GM18909 (cell line): ENCODE measurements around the gene COG7.
"Not testable (repeated sequence)": the region's sequence is repeated elsewhere in the genome, so short reads cannot be mapped to it uniquely, and the experiment has no call there.

ENCODE experiments used
- ATAC-seq: cut with Tn5 transposase; IDR thresholded peaks from one replicate; pipeline ENCODE4 v1.9.1; 2021; ENCODE audit warnings: mild to moderate bottlenecking; ENCODE audit not compliant: unreplicated experiment, poor library complexity

Gene COG7

DNA sequence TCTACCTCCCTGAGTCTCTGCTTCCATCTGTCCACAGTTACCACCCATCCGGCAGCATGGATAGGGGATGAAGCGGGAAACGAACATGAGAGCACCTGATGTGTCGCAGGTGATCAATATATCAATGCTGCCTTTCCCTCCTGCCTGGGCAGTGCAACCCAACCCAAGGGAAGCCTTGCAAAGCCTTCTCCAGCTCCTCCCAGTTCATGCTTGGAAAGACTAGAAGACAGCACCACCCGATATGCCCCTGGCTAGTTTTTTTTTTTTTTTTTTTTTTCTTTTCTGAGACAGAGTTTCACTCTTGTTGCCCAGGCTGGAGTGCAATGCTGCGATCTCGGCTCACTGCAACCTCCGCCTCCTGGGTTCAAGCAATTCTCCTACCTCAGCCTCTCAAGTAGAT lies 63.1 kb downstream of the COG7 start:
- not testable (repeated sequence) for ATAC-seq

DNA sequence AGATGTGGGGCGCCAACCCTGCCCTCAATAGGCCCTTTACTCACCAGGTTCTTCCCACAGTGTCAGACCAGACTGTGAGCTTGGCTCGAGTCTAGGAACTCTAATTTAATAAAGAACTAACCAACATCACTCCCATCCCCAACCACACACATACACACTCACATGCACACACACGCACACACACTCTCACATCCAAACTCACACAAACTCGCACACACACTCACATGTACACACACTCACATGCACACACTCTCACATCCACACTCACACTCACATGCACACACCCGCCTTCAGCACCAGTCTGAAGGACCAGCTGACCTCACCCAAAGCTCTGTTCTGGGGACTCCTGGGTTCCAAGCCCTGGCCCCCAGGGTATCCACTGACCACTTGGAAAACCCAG lies 63.8 kb downstream of the COG7 start:
- no peak for ATAC-seq

DNA sequence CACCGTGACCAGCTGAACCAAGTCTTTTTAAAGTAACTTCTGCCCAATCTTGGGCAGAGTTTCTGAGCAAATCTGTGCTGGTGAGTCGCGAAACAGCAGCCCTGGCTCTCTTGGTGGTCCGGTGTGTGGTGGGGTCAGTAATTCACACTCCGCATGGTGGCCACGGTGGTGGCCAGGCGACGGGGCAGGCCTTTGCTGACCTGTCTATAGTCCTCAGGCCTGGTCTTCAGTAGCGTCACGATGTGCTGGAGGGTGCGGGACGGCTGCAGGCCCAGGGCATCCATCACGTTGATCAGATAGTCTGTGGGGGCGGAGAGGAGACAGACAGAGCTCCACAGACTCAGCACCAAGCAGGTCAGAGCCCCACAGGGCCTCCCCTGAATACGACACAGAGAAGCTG lies 64.2 kb downstream of the COG7 start:
- no peak for ATAC-seq

DNA sequence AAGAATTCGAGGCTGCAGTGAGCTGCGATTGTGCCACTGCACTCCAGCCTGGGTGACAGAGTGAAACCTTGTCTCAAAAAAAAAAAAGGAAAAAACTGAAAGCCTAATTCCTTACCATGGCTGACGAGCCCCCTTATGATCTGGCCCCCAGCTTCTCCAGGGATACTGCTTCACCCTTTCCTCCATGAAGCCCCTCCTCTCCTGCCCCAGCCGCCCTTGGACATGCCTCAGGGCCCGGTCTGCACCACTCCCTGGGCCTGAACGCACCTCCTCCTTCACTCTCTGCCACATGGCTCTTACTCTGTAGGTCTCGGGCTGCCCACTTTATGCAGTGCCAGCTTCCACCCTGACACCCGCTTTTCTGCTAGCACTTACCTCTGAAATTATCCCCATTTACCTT lies 65.3 kb downstream of the COG7 start:
- no peak for ATAC-seq

DNA sequence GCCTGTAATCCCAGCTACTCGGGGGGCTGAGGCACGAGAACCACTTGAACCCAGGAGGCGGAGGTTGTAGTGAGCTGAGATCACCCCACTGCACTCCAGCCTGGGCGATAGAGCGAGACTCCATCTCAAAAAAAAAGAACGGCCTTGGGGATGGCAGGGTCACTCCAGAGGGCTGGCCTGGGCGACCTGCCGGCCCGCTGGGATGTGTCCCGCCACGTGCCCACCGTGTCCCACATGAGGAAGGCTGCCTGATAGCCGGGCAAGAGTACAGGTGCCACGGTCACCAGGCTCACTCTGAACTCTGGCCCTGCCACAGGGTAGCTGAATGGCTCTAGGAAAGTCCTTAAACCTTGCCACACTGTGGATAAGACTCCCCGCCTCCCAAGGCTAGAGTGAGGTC lies 67.5 kb downstream of the COG7 start:
- ATAC-seq = no peak

DNA sequence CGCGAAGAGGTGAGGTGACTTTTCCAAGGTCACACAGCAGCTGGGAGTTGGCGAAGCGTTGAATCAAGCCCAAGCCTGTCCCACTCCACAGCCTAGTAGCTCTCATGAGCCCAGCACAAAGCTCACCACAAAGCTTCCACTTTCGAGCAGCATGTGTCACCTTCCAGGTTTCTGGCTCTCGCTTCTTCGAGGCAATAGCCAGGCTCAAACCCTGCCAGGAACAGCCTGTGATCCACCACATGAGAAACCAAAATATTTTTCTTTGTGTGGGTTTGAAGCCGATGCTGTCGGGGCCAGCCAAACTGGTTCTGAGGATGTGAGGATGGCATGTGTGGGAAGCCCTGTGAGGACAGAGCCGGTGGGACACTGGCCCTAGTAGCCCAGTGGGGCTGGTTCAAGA lies 68.1 kb downstream of the COG7 start:
- no peak for ATAC-seq

DNA sequence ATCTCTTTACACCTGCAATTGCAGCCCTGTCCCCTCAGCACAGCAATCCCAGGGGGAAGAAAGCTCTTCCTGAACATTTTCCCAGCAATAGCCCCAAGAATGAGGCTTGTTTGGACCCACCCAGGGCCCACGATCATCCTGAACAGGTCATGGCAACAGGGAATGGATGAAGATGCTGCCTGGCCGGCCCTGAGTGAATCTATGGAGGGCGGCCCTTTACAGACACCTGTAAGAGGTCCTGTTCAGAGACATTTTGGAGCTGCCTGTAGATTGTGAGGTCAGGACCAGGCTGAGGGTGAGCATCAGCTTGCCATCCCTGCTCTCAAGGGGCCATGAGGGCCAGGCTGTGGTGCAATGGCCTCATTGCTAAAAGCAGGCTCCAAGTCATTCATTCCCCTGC lies 69.1 kb downstream of the COG7 start:
- no peak for ATAC-seq

DNA sequence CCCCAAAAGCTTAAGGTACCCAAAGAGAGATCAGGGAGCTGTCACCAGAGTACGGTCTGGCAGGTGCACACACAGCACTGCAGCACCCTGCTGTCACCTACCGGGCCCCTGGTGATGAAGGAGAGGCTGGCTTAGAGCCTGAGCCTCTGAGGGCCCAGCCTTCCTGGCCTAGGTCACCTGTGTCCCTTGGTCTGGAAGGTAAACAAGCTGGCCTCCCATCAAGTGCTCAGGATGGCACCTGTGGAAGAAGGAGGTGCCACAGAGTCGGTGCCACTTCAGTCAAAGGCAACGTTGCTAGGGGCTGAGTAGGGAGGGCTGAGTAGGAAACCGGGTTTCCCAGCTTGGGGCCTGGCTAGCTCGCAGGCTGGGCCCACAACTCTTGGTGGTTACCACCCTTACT lies 70.7 kb downstream of the COG7 start:
- no peak for ATAC-seq

DNA sequence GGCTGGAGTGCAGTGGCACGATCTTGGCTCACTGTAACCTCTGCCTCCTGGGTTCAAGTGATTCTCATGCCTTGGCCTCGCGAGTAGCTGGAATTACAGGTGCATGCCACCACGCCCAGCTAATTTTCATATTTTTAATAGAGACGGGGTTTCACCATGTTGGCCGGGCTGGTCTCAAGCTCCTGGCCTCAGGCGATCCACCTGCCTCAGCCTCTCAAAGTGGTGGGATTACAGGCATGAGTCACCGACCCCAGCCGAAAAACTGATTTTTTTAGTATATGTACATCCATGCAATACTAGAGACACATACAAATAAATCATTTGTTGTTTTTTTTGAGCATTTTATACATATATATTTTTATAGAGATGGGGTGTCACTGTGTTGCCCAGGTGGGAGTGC lies 71.3 kb downstream of the COG7 start:
- not testable (repeated sequence) for ATAC-seq

DNA sequence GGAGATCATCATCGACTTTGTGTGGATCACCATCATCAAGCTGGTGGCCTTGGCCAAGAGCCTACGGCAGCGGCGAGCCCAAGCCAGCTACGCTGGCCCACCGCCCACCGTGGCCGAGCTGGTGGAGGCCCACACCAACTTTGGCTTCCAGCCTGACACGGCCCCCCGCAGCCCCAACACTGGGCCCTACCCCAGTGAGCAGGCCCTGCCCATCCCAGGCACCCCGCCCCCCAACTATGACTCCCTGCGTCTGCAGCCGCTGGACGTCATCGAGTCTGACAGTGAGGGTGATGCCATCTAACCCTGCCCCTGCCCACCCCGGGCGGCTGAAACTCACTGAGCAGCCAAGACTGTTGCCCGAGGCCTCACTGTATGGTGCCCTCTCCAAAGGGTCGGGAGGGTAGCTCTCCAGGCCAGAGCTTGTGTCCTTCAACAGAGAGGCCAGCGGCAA lies 72.5 kb downstream of the COG7 start:
- ATAC-seq = no peak

DNA sequence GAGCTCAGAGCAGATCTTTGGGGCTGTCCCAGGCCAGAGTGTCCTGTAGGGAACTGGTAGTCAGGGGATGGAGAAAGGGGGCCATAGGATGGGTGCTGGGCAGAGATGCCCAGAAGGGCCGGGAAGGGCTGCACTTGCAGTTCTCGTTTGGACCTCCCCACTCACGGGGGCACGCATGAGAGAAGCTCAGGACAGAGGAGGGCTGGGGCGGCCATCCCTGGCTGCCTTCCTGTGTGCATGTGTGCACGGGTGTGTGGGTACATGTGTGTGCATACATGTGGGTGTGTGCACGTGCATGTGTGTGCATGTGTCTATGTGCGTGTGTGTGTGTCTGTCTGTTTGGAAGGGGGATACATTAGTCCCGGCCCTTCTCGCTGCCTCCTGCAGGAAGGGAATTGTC lies 73.3 kb downstream of the COG7 start:
- no peak for ATAC-seq

DNA sequence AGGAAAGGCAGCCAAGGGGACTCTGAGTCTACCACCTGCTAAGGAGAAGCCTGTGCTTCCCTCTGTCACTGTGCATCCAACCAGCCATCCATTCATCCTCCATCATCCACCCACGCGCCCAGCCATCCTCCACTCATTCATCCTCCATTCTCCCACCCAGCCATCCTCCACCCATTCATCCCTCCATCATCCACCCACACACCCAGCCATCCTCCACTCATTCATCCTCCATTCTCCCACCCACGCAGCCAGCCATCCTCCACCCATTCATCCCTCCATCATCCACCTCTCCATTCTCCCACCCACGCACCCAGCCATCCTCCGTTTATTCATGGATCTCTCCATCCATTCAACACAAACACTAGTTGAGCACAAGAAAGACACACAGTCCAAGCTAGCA lies 74.1 kb downstream of the COG7 start:
- no peak for ATAC-seq

DNA sequence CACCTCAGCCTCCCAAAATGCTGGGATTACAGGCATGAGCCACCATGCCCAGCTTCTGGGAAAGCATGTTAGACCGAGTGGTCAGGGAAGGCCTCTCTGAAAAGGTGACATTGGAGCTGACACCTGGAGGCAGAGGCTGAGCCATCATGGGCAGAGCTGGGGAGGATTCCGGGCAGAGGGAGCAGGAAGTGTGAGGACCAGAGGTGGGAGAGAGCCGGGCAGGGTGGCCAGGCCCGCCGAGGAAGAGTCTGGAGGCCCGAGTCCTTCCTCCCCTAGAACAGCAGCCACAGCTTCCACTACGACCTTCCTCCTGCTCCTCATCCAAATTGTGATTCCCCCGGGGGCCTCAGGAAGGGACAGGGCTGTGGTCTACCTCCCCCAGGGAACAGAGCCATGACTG lies 74.7 kb downstream of the COG7 start:
- no peak for ATAC-seq

DNA sequence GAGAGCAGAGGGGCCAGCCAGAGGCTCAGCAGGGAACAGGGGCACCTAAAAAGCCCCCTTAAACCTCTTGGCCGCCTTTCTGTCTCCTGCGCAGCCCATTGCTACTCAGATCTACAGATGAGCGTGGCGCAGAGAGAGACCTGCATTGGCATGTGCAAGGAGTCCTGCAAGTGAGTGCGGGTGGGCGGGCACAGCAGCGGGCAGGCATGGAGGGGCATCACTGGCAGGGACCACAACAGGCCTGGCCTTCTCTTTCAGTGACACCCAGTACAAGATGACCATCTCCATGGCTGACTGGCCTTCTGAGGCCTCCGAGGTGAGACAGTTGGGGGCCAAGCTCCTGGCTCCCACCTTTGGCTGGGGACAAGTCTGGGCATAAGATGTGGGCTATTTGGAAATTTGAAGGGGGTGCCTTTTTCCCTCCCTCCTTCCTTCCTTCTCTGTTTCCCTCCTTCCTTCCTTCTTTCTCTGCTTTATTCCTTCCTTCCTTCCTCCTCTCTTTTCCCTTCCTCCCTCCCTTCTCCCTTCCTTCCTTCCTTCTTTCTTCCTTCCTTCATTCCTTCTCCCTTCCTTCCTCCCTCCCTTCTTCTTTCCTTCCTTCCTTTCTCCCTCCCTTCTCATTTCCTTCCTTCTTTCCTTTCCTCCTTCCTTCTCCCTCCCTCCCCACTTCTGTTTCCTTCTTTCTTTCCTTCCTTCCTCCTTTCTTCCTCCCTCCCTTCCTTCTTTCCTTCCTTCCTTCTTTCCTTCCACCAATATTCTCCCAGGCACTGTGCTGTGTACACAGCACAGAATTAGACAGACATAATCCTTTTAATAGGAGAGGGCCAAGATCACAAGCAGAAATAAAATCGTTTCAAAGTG lies 75.7 kb downstream of the COG7 start:
- ATAC-seq = no peak

DNA sequence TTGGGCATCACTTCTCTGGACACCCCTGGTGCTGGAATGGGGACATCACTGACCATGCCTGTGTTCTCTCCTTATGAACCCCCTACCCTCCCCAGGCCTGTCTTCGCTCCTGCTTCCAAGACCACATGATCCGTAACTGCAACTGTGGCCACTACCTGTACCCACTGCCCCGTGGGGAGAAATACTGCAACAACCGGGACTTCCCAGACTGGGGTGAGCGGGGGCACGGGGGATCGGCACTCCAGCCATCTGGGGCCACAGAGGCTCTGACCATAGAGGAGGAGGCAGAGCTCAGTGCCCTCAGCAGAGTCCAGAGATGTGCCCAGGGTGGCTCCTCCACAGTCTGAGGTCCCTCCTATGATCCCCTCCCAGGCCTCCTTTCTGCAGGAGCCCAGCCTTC lies 77.3 kb downstream of the COG7 start:
- no peak for ATAC-seq

DNA sequence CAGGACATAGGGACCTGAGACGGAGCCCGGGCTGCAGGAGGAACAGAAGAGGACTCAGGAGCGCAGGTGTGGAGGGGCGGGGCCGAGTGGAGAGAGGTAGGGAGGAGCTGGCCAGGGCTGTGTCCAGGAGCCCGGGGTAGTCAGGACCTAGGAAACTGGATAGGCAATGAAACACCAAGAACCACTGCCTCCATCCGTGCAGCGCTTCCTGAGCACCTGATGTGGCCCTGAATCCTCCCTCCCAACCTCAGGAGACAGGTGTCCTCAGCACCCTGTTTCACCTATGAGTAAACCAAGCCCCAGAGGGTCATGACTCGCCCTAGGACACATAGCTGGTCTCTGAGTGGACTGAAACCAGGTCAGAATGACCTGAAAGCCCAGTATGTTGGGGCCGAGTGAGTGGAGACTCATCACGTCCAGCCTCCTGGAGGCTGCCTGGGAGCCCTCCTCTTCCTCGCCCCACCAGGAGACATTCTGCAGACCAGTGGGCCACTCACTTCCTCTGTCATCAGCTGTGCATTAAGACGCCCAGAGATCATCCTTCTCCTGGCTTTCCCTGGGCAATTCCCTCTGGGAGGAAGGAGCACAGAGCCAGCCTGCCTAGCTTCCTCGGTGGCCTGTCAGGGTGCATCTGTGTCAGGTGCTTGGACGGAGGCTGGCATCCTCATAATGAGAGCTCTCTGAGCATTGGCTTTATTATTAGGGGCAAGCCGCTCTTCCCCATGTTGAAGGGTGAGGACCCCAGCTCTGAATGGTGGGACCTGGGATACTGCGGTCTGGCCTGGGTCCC lies 78.1 kb downstream of the COG7 start:
- no peak for ATAC-seq

DNA sequence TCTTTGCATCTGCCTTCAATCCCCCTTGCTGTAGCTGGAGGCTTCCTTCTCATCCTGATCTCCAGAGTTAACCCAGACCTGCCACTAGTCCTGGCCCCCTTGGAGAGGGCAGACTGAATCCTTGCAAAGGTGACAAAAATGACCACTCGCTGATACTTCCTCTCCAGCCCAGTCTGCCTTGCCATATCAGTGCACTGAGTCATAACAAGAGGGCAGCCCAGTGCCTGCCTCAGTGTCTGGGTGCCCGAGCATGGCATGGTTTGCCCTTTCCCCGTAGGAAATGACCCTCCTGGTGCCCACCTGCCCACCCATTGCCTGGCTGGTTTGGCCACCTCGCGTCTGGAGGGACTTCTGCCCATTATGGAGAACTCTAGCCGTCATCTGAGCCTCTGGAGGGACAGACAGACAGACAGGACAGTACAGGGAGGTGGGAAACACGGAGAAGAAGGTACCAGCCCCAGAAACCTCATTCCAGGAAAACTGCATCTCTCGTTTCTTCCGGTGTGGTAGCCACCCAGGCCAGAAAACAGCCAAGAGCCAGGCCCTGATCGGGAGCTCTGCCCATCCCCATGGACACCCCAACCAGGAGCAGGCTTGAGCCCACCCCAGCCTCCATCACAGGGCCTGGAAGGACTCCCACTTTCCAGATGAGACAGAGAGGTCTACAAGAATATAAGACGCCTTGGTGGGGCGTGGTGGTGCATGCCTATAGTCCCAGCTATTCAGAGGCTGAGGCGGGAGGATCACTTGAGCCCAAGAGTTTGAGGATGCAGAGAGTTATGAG lies 79.4 kb downstream of the COG7 start:
- no peak for ATAC-seq

DNA sequence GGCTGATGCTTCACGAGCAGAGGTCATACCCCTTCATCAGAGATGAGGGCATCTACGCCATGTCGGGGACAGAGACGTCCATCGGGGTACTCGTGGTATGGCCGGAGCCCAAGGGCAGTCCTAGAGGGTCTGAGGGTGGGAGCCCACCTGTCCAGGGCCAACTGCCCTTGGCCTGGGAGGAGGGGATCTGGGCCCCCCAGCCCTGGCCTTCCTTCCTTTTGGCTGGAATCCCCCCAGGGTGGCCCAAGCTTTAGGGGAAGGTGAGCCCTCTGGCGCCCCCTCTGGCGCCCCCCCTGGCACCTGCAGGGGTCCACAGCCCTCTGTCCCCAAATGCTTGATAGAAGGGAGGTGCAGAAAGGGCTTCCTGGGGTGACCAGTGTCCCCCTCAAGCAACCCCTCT lies 81.6 kb downstream of the COG7 start:
- no peak for ATAC-seq

DNA sequence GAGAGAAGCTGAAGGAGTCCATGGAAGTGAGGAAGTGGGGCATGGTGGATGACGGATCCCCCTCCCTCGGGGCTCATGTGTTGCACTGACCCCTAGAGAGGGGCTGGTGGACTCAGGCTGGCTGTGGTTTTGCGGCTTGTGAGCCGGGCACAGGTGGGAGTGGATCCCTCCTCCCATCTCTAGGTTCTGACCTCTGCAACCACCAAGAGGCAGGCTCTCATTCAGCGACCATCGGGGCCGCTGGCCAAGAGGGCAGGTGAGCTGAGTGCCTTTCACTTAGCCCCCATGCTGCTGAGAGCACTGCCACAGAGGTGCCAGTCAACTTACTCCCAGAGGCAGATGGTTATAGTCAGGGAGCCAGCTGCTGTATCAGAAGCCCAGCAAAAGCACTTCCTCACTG lies 83.6 kb downstream of the COG7 start:
- ATAC-seq = no peak

DNA sequence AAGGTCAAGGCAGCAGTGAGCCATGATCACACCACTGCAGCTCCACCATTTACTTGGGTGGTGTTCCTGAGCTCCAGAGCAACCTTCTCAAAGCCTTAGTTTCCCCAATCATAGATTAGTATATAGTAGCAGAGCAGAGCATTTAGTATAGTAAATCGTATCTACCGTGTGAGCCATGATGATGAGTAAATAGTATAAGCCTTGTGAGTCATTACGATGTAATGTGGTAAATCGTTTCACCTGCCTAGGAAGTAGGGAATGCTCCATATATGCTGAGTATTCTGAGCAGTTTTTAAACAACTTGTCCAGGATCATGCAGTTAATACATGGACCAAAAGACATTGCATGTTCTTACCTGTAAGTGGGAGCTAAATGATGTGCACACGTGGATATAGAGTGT lies 84.5 kb downstream of the COG7 start:
- no peak for ATAC-seq

DNA sequence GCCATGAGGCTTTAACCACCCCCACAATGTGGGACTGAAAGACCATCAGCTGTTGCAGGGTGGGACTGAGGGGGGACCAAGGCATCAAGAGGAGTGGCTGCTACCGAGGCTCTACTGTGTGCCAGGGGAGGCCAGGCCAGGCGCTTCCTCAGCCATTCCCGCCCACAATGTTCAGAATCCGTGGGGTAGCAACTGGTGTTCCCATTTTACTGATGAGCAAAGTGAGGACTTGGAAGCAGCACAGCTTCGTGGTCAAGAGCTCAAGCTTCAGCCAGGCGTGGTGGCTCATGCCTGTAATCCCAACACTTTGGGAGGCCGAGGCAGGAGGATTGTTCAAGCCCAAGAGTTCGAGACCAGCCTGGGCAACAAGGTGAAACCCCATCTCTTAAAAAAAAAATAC lies 85.0 kb downstream of the COG7 start:
- ATAC-seq = no peak
